Liver (tissue), 9 donors: ENCODE results near the gene NODAL. TPM values are rescaled to one million over a fixed set of nuclear protein-coding genes. Genes with fewer than 3 reads are reported as not detected.

ENCODE experiments used
- DNase-seq: peaks from one replicate; pipeline ENCODE4 v3.0.0-alpha.2; 2017; ENCODE audit warnings: low spot score
- H3K27ac ChIP-seq, 2 donors: one replicate each; pipeline ENCODE4 v1.7.0; 2013; ENCODE audit warnings: inconsistent platforms in 2 of 2, low read length in 2 of 2, control low read depth in 1 of 2, low read depth in 1 of 2, mild to moderate bottlenecking in 1 of 2
- H3K27me3 ChIP-seq, 4 donors: one replicate each; pipeline versions ENCODE4 v1.6.1 to v1.7.0; 2013; ENCODE audit warnings: low read length in 3 of 4, inconsistent platforms in 1 of 4, mild to moderate bottlenecking in 1 of 4, moderate library complexity in 1 of 4; ENCODE audit not compliant: control insufficient read depth in 4 of 4, insufficient read depth in 4 of 4
- H3K36me3 ChIP-seq, 4 donors: one replicate each; pipeline versions ENCODE4 v1.6.1 to v1.7.0; 2013; ENCODE audit warnings: low read length in 3 of 4, mild to moderate bottlenecking in 3 of 4, low read depth in 1 of 4, moderate library complexity in 1 of 4; ENCODE audit not compliant: control insufficient read depth in 4 of 4, insufficient read depth in 3 of 4
- H3K4me1 ChIP-seq, 4 donors: one replicate each; pipeline versions ENCODE4 v1.6.1 to v1.7.0; 2013; ENCODE audit warnings: low read length in 3 of 4, mild to moderate bottlenecking in 3 of 4, moderate library complexity in 1 of 4; ENCODE audit not compliant: control insufficient read depth in 4 of 4, insufficient read depth in 4 of 4
- H3K4me3 ChIP-seq, 3 donors: one replicate each; pipeline versions ENCODE4 v1.6.1 to v1.7.0; 2013; ENCODE audit warnings: low read length in 3 of 3, control low read depth in 1 of 3, low read depth in 1 of 3, mild to moderate bottlenecking in 1 of 3
- H3K9ac ChIP-seq, 2 donors: one replicate each; pipeline ENCODE4 v1.7.0; 2013; ENCODE audit warnings: low read length in 2 of 2, mild to moderate bottlenecking in 2 of 2, moderate library complexity in 2 of 2, control low read depth in 1 of 2, low read depth in 1 of 2
- H3K9me3 ChIP-seq, 4 donors: one replicate each; pipeline versions ENCODE4 v1.6.1 to v1.7.0; 2013; ENCODE audit warnings: low read length in 3 of 4; ENCODE audit not compliant: control insufficient read depth in 4 of 4
- ATF3 ChIP-seq: IDR thresholded peaks from 2 replicates; pipeline ENCODE4 v1.6.1; 2016; ENCODE audit warnings: antibody characterized with exemption
- CTCF ChIP-seq: fragments of 150-350 bp; IDR thresholded peaks from 2 replicates; pipeline ENCODE4 v1.5.1; 2017; ENCODE audit warnings: improper control_type of control experiment, low read depth, low read length; ENCODE audit not compliant: missing input control
- EGR1 ChIP-seq, 2 donors: IDR thresholded peaks; 2 replicates each; pipeline ENCODE4 v1.6.1; 2016 to 2018; ENCODE audit warnings: antibody characterized with exemption in 2 of 2, low read depth in 2 of 2
- FOXA1 ChIP-seq: IDR thresholded peaks from 2 replicates; pipeline ENCODE4 v1.6.1; 2016; ENCODE audit warnings: antibody characterized with exemption
- HNF4A ChIP-seq, 2 donors: conservative IDR thresholded peaks; 2 replicates each; pipeline ENCODE4 v1.6.1; 2016; ENCODE audit warnings: antibody characterized with exemption in 2 of 2, mild to moderate bottlenecking in 2 of 2
- HNF4G ChIP-seq: IDR thresholded peaks from 2 replicates; pipeline ENCODE4 v1.6.1; 2016; ENCODE audit warnings: antibody characterized with exemption
- JUND ChIP-seq, 2 donors: IDR thresholded peaks; 2 replicates each; pipeline ENCODE4 v1.6.1; 2016; ENCODE audit warnings: antibody characterized with exemption in 2 of 2
- MAX ChIP-seq: IDR thresholded peaks from 2 replicates; pipeline ENCODE4 v1.6.1; 2016; ENCODE audit warnings: antibody characterized with exemption
- NR2F2 ChIP-seq: IDR thresholded peaks from 2 replicates; pipeline ENCODE4 v1.6.1; 2016; ENCODE audit warnings: antibody characterized with exemption
- REST ChIP-seq: IDR thresholded peaks from 2 replicates; pipeline ENCODE4 v1.6.1; 2016; ENCODE audit warnings: antibody characterized with exemption, mild to moderate bottlenecking
- RXRA ChIP-seq, 2 donors: IDR thresholded peaks; 2 replicates each; pipeline ENCODE4 v1.6.1; 2017 to 2018; ENCODE audit warnings: antibody characterized with exemption in 2 of 2, mild to moderate bottlenecking in 1 of 2
- SP1 ChIP-seq: IDR thresholded peaks from 2 replicates; pipeline ENCODE4 v1.6.1; 2018; ENCODE audit warnings: antibody characterized with exemption, mild to moderate bottlenecking
- TAF1 ChIP-seq: conservative IDR thresholded peaks from 2 replicates; pipeline ENCODE4 v1.6.1; 2016; ENCODE audit warnings: antibody characterized with exemption, mild to moderate bottlenecking
- YY1 ChIP-seq: IDR thresholded peaks from 2 replicates; pipeline ENCODE4 v1.6.1; 2016; ENCODE audit warnings: antibody characterized with exemption, mild to moderate bottlenecking
- ZBTB33 ChIP-seq: IDR thresholded peaks from 2 replicates; pipeline ENCODE4 v1.6.1; 2016; ENCODE audit warnings: antibody characterized with exemption
- WGBS: extraction: QIAGEN DNeasy Blood & Tissue Kit; methylation state at CpG from one replicate; pipeline ENCODE4 v1.1.7; 2013; 5-methylcytosine and 5-hydroxymethylcytosine counted together
- polyA plus RNA-seq, 2 donors: library from polyadenylated mRNA; stranded (reverse) in 1 of 2; unstranded in 1 of 2; fragments of 200-250 nt in 1 of 2; fragments of >200 nt in 1 of 2; fragmentation: Nextera tagmentation in 1 of 2; extraction: Ambion mirVana in 1 of 2; gene quantifications; one replicate each; pipeline versions ENCODE4 v1.2.1 to v1.2.3, GENCODE V29; 2013 to 2015
- total RNA-seq, 2 donors: library from RNA; depleted of rRNA; stranded (reverse); fragments of >200 nt; gene quantifications; one replicate each; pipeline ENCODE4 v1.2.3, GENCODE V29; 2014
- donor health status: healthy.
- donor health status: healthy.
- donor health status: healthy.
- donor health status: healthy.
- donor health status: healthy.

NODAL gene
- total and polyA plus RNA-seq, 4 donors = not detected

- no peaks in the 10 kb centered on the region for H3K27me3 ChIP-seq
- peaks cover 0 to 3% (median under 1%) of the 10 kb centered on the region in 4 donors for H3K36me3 ChIP-seq
- no peaks in the 10 kb centered on the region for H3K9me3 ChIP-seq
- WGBS = 84% methylated on average over 1 of the region's 1 CpG
- H3K27ac ChIP-seq = no peak overlapping the region
- H3K4me3 ChIP-seq = no peak overlapping the region
- peaks cover 6 to 18% (median 13%) of the 10 kb centered on the region in 4 donors for H3K4me1 ChIP-seq
- no peak overlapping the region for H3K9ac ChIP-seq
- TF ChIP-seq TAF1 (no peak), REST (no peak), NR2F2 (no peak), JUND (IDR thresholded peaks at IDR 0.05) (no peak), MAX (no peak), RXRA (IDR thresholded peaks at IDR 0.05) (no peak), CTCF (no peak), EGR1 (IDR thresholded peaks at IDR 0.05; ENCODE audit: low read depth in 2 of 2) (no peak), ATF3 (no peak), YY1 (no peak), HNF4A (conservative IDR thresholded peaks at IDR 0.05) (no peak), FOXA1 (no peak), SP1 (no peak)
- no peak for DNase-seq
These were observed 30.9 kb downstream of the NODAL start for GRCh38 chr10:70410608-70411007.

GRCh38 chr10:70409772-70410171 lies 31.7 kb downstream of the NODAL start:
- H3K36me3 ChIP-seq = peaks cover 0 to 3% (median 0%) of the 10 kb centered on the region in 4 donors
- 100% methylated on average over 3 of the region's 3 CpGs for WGBS
- DNase-seq = no peak
- H3K27me3 ChIP-seq = no peaks in the 10 kb centered on the region
- H3K9ac ChIP-seq = no peak overlapping the region
- no peak for TF ChIP-seq ATF3
- no peak for TF ChIP-seq HNF4G
- TF ChIP-seq NR2F2 = no peak
- no peak for TF ChIP-seq REST
- no peak for TF ChIP-seq HNF4A (conservative IDR thresholded peaks at IDR 0.05)
- no peak for TF ChIP-seq JUND (IDR thresholded peaks at IDR 0.05)
- no peak for TF ChIP-seq RXRA (IDR thresholded peaks at IDR 0.05)
- no peak for TF ChIP-seq ZBTB33
- no peak overlapping the region for H3K27ac ChIP-seq
- H3K4me3 ChIP-seq = no peak overlapping the region
- no peaks in the 10 kb centered on the region for H3K9me3 ChIP-seq
- peaks cover 6 to 22% (median 16%) of the 10 kb centered on the region in 4 donors for H3K4me1 ChIP-seq
